Breast epithelium (tissue), 3 donors: ENCODE data around the gene LAMA3.

ENCODE experiments used
- CTCF ChIP-seq, 3 donors: fragments of 450-650 bp; IDR thresholded peaks; one replicate each; pipeline ENCODE4 v1.5.1; 2016 to 2017; ENCODE audit warnings: antibody characterized with exemption in 3 of 3, mild to moderate bottlenecking in 3 of 3, moderate library complexity in 3 of 3
- POLR2A ChIP-seq: fragments of 450-650 bp; IDR thresholded peaks from one replicate; pipeline ENCODE4 v1.6.1; 2016; ENCODE audit warnings: antibody characterized with exemption, mild to moderate bottlenecking, moderate library complexity

- no peak for TF ChIP-seq CTCF (IDR thresholded peaks at IDR 0.05)
- no peak for TF ChIP-seq POLR2A
Measured at GRCh38 chr18:23910032-23910431, 220.8 kb downstream of the LAMA3 start.
